IMR-90 (cell line): ENCODE results near the gene MTFR2. TPM values are rescaled to one million over a fixed set of nuclear protein-coding genes. Genes with fewer than 3 reads are reported as not detected.

Source experiments
- ATAC-seq: fragments of 200-7000 bp; cut with Tn5 transposase; 2 replicates; pipeline ENCODE4 v1.9.1; 2020; ENCODE audit warnings: low read depth, mild to moderate bottlenecking, moderate library complexity
- BruUV-seq: library from RNA; stranded (reverse); fragments of 400-500 nt; replicated peaks from 2 replicates; lab custom pipeline; 2021; lab: Mats Ljungman, UMichigan
- CTCF ChIA-PET: fragments of 300-600 bp; formaldehyde crosslinking; extraction: SDS; loops from one replicate; lab custom pipeline; 2021; ENCODE audit warnings: antibody characterized with exemption; lab: Yijun Ruan, JAX
- POLR2A ChIA-PET: fragments of 300-600 bp; sonication (Branson Sonifier 250); formaldehyde crosslinking; loops from one replicate; lab custom pipeline; 2022; ENCODE audit warnings: antibody characterized with exemption; ENCODE audit not compliant: unreplicated experiment; lab: Charles Lee
- DNase-seq: peaks from one replicate; pipeline ENCODE4 v3.0.0; 2013
- H2AFZ ChIP-seq: replicated peaks from 2 replicates; pipeline ENCODE3; 2013; ENCODE audit warnings: low read length, mild to moderate bottlenecking; ENCODE audit not compliant: poor library complexity
- H2AK5ac ChIP-seq: 2 replicates; pipeline ENCODE4 v1.6.1; 2013; ENCODE audit warnings: low read depth, low read length, inconsistent platforms
- H2AK9ac ChIP-seq: replicated peaks from 2 replicates; pipeline ENCODE3; 2013; ENCODE audit warnings: mild to moderate bottlenecking, low read depth, low read length, moderate library complexity; ENCODE audit not compliant: poor library complexity
- H2BK120ac ChIP-seq: 2 replicates; pipeline ENCODE4 v1.6.1; 2013; ENCODE audit warnings: low read depth, low read length, inconsistent platforms
- H2BK15ac ChIP-seq: 3 replicates; pipeline ENCODE4 v1.6.1; 2013; ENCODE audit warnings: low read depth, low read length, inconsistent platforms
- H2BK20ac ChIP-seq: 2 replicates; pipeline ENCODE4 v1.6.1; 2013; ENCODE audit warnings: low read depth, mild to moderate bottlenecking, inconsistent platforms, low read length, moderate library complexity
- H2BK5ac ChIP-seq: 2 replicates; pipeline ENCODE4 v1.6.1; 2013; ENCODE audit warnings: mild to moderate bottlenecking, low read depth, low read length, inconsistent platforms; ENCODE audit not compliant: poor library complexity, severe bottlenecking
- H3K14ac ChIP-seq: replicated peaks from 2 replicates; pipeline ENCODE4 v1.6.1; 2013; ENCODE audit warnings: low read depth, low read length, inconsistent platforms
- H3K18ac ChIP-seq: 2 replicates; pipeline ENCODE4 v1.6.1; 2013; ENCODE audit warnings: low read depth, low read length, control low read depth
- H3K23ac ChIP-seq: 2 replicates; pipeline ENCODE4 v1.6.1; 2013; ENCODE audit warnings: low read depth, low read length, inconsistent platforms
- H3K27ac ChIP-seq: 2 replicates; pipeline ENCODE4 v1.5.1; 2013; ENCODE audit warnings: mild to moderate bottlenecking, control low read depth, low read length; ENCODE audit not compliant: insufficient read depth
- H3K27me3 ChIP-seq: 2 replicates; pipeline ENCODE4 v1.6.1; 2013; ENCODE audit warnings: low read length; ENCODE audit not compliant: control insufficient read depth, insufficient read depth
- H3K36me3 ChIP-seq: 2 replicates; pipeline ENCODE4 v1.6.1; 2013; ENCODE audit warnings: low read length, mixed read lengths; ENCODE audit not compliant: control insufficient read depth, insufficient read depth
- H3K4ac ChIP-seq: 2 replicates; pipeline ENCODE4 v1.6.1; 2013; ENCODE audit warnings: low read depth, low read length, inconsistent platforms
- H3K4me1 ChIP-seq: 2 replicates; pipeline ENCODE4 v1.6.1; 2013; ENCODE audit warnings: low read length, mixed read lengths; ENCODE audit not compliant: control insufficient read depth, insufficient read depth
- H3K4me2 ChIP-seq: 2 replicates; pipeline ENCODE4 v1.6.1; 2013; ENCODE audit warnings: low read depth, mild to moderate bottlenecking, control low read depth, low read length, moderate library complexity
- H3K4me3 ChIP-seq: 2 replicates; pipeline ENCODE4 v1.5.1; 2013; ENCODE audit warnings: low read depth, mild to moderate bottlenecking, control low read depth, low read length, moderate library complexity; ENCODE audit not compliant: insufficient read depth
- H3K56ac ChIP-seq: 2 replicates; pipeline ENCODE4 v1.6.1; 2013; ENCODE audit warnings: low read length, inconsistent platforms; ENCODE audit not compliant: insufficient read depth; ENCODE audit errors: extremely low read depth
- H3K79me1 ChIP-seq, 2 experiments: 2 replicates each; pipeline ENCODE4 v1.6.1; 2013; ENCODE audit warnings: low read length in 2 of 2, inconsistent platforms in 1 of 2, low read depth in 1 of 2
- H3K9ac ChIP-seq: 2 replicates; pipeline ENCODE4 v1.6.1; 2013; ENCODE audit warnings: low read depth, low read length, control low read depth
- H3K9me1 ChIP-seq: 2 replicates; pipeline ENCODE4 v1.6.1; 2013; ENCODE audit warnings: low read length, inconsistent platforms; ENCODE audit not compliant: insufficient read depth
- H3K9me3 ChIP-seq: 2 replicates; pipeline ENCODE4 v1.6.1; 2013; ENCODE audit warnings: low read length; ENCODE audit not compliant: control insufficient read depth, insufficient read depth
- H4K20me1 ChIP-seq: 2 replicates; pipeline ENCODE4 v1.6.1; 2013; ENCODE audit warnings: low read length, inconsistent platforms; ENCODE audit not compliant: insufficient read depth
- H4K5ac ChIP-seq: 2 replicates; pipeline ENCODE4 v1.6.1; 2013; ENCODE audit warnings: mild to moderate bottlenecking, low read depth, low read length, control low read depth
- H4K8ac ChIP-seq, 2 experiments: 2 replicates each; pipeline ENCODE4 v1.6.1; 2013; ENCODE audit warnings: low read depth in 2 of 2, low read length in 2 of 2, control low read depth in 1 of 2, inconsistent platforms in 1 of 2
- H4K91ac ChIP-seq: 2 replicates; pipeline ENCODE4 v1.6.1; 2013; ENCODE audit warnings: low read depth, low read length, inconsistent platforms; ENCODE audit not compliant: insufficient read depth
- MXI1 ChIP-seq: IDR thresholded peaks from 2 replicates; pipeline ENCODE4 v1.6.1; 2012; ENCODE audit warnings: low read depth, mild to moderate bottlenecking, low read length, moderate library complexity, borderline replicate concordance
- NFE2L2 ChIP-seq: fragments of 150-350 bp; IDR thresholded peaks from 2 replicates; pipeline ENCODE4 v1.6.1; 2016; ENCODE audit warnings: low read depth, mild to moderate bottlenecking, low read length
- WGBS, 2 experiments: methylation state at CpG; one replicate each; pipeline versions ENCODE4 v1.1.5 to v1.1.7; 2013; ENCODE audit warnings: missing lambda C conversion rate in 2 of 2; ENCODE audit not compliant: insufficient read length in 1 of 2; ENCODE audit errors: extremely low coverage in 2 of 2; 5-methylcytosine and 5-hydroxymethylcytosine counted together
- dilution Hi-C: fragments of 300-500 bp; cut with HindIII; formaldehyde crosslinking; loops from one replicate; pipeline ENCODE4 v1.14.3; 2018; ENCODE audit warnings: low sequenced_read_pairs; ENCODE audit not compliant: unreplicated experiment
- in situ Hi-C: fragments of 300-500 bp; cut with MboI; formaldehyde crosslinking; loops from 3 replicates; pipeline ENCODE4 v1.14.3; 2019; ENCODE audit warnings: low sequenced_read_pairs, inconsistent platforms, mixed read lengths
- intact Hi-C: fragments of 100-400 bp; cut with micrococcal nuclease; formaldehyde crosslinking; loops from 2 replicates; pipeline ENCODE4 v1.10.0; 2022
- polyA plus RNA-seq, 3 experiments: library from polyadenylated mRNA; depleted of rRNA; stranded (reverse); fragments of >200 nt; gene quantifications; 2 replicates each; pipeline ENCODE4 v1.2.3, GENCODE V29; 2012; ENCODE audit warnings: low replicate concordance in 1 of 3
- total RNA-seq: library from RNA; depleted of rRNA; stranded (reverse); fragments of >200 nt; gene quantifications from 2 replicates; pipeline ENCODE4 v1.2.3, GENCODE V29; 2012
- TF ChIP-seq, protein P1 (sequence below): fragments of 150-350 bp; IDR thresholded peaks from 2 replicates; pipeline ENCODE4 v1.6.1; 2016; ENCODE audit warnings: low read depth, mild to moderate bottlenecking, low read length, moderate library complexity, borderline replicate concordance
- TF ChIP-seq, protein P2 (sequence below): conservative IDR thresholded peaks from 2 replicates; pipeline ENCODE4 v1.5.1; 2012; ENCODE audit warnings: mild to moderate bottlenecking, low read depth, low read length, improper control_type of control experiment

Gene MTFR2
- total and polyA plus RNA-seq, 2 of the 4 experiments (the other 2 are of a cell fraction) = 0.72 to 7.2 TPM

DNA sequence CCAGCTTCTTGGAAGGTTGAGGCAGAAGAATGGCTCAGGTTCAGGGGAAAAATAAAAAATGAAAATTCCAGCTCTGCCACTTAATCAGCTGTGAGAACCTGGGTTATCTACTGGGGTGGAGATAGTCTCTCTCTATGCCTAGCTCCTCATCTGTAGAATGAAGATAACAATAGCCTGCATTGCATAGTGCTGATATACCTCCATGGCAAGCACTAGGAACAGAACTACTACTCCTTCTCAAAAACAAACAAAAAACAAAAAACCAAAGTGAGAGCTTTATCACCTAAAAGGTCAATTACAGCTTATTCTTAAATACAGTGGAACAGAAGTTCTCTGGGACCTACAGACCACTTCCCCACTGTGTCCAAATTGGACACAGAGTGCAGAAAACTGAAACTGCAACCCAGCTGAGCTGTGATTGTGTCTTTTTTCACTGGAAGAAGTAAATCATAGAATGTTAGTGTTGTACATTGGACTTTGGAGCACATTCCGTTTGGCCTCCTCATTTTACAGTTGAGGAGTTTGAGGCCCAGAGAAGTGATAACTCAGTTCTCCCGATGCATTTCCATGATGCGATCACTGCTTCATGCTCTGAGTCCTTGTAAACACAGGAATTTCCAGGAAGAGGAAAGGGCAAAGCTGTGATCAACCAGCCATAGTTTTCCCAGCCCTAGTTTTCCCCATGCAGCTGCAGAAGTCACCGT lies 23.3 kb downstream of the MTFR2 start:
- in situ Hi-C loops (loop anchor here (5.0 kb wide), 1 partner anchor 690 kb away; no protein-coding TSS in a partner anchor), intact Hi-C loops (loop anchor here (1.0 to 10.0 kb wide), 9 partner anchors 188 to 775 kb away; partner anchors contain the start of gene PDE7B), dilution Hi-C loops (no loop called here)
- H2AFZ ChIP-seq = peak overlapping the region; percentile 29
- peak overlapping the region; percentile 17 for H2BK120ac ChIP-seq
- peak overlapping the region; percentile 0; the same call in 1 of the 2 replicates for H2BK20ac ChIP-seq
- peak overlapping the region; percentile 28 for H3K4ac ChIP-seq
- ChIA-PET CTCF (interaction anchor here (0.6 to 2.5 kb wide), 27 partner anchors 11 to 1749 kb away, joined by 3 to 26 read pairs (median 5); no protein-coding TSS in a partner anchor), POLR2A (no interaction called here)
- H3K36me3 ChIP-seq = no peaks in the 10 kb centered on the region
- DNase-seq (peak; percentile 74), ATAC-seq (peak; percentile 44)
- no peaks in the 10 kb centered on the region for H4K20me1 ChIP-seq
- peak overlapping the region; percentile 18; the same call in 1 of the 2 replicates for H3K27ac ChIP-seq
- H3K4me2 ChIP-seq = peak overlapping the region; percentile 58; the same call in 1 of the 2 replicates
- peak overlapping the region; percentile 36 for H4K91ac ChIP-seq
- H3K4me1 ChIP-seq = peaks cover 7% of the 10 kb centered on the region
- H2AK9ac ChIP-seq = no peak overlapping the region
- no peak overlapping the region; the same call in 1 of the 2 replicates for H2AK5ac ChIP-seq
- peak overlapping the region; percentile 14 to 31; a peak in 3 of 4 replicates for H4K8ac ChIP-seq
- H2BK15ac ChIP-seq = peak overlapping the region; percentile 0
- peak overlapping the region; percentile 32 for H2BK5ac ChIP-seq
- TF ChIP-seq, protein P1, sequence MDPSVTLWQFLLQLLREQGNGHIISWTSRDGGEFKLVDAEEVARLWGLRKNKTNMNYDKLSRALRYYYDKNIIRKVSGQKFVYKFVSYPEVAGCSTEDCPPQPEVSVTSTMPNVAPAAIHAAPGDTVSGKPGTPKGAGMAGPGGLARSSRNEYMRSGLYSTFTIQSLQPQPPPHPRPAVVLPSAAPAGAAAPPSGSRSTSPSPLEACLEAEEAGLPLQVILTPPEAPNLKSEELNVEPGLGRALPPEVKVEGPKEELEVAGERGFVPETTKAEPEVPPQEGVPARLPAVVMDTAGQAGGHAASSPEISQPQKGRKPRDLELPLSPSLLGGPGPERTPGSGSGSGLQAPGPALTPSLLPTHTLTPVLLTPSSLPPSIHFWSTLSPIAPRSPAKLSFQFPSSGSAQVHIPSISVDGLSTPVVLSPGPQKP = no peak
- TF ChIP-seq, protein P2, sequence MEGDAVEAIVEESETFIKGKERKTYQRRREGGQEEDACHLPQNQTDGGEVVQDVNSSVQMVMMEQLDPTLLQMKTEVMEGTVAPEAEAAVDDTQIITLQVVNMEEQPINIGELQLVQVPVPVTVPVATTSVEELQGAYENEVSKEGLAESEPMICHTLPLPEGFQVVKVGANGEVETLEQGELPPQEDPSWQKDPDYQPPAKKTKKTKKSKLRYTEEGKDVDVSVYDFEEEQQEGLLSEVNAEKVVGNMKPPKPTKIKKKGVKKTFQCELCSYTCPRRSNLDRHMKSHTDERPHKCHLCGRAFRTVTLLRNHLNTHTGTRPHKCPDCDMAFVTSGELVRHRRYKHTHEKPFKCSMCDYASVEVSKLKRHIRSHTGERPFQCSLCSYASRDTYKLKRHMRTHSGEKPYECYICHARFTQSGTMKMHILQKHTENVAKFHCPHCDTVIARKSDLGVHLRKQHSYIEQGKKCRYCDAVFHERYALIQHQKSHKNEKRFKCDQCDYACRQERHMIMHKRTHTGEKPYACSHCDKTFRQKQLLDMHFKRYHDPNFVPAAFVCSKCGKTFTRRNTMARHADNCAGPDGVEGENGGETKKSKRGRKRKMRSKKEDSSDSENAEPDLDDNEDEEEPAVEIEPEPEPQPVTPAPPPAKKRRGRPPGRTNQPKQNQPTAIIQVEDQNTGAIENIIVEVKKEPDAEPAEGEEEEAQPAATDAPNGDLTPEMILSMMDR = no peak
- TF ChIP-seq NFE2L2 (no peak), MXI1 (no peak)
- H3K23ac ChIP-seq = peak overlapping the region; percentile 14; the same call in 1 of the 2 replicates
- H3K27me3 ChIP-seq = no peaks in the 10 kb centered on the region
- H3K56ac ChIP-seq = no peak overlapping the region; the same call in 1 of the 2 replicates
- peak overlapping the region; percentile 36 for H4K5ac ChIP-seq
- H3K14ac ChIP-seq = peak overlapping the region; percentile 5; the same call in 1 of the 2 replicates
- peak overlapping the region; percentile 30 for H3K18ac ChIP-seq
- H3K79me1 ChIP-seq = no peaks in the 10 kb centered on the region
- no peaks in the 10 kb centered on the region; the same call in 1 of the 2 replicates for H3K9me1 ChIP-seq
- BruUV-seq = no TSS peak
- H3K9ac ChIP-seq = no peak overlapping the region
- no peak overlapping the region for H3K4me3 ChIP-seq
- 79% methylated on average over 2 of the region's 4 CpGs; no CpG with 5 or more reads in 1 of the 2 experiments for WGBS, 2 experiments
- peaks cover 2% of the 10 kb centered on the region; the same call in 1 of the 2 replicates for H3K9me3 ChIP-seq
